Parietal lobe (tissue), 2 donors: ENCODE results near the gene EPG5. TPM values are rescaled to one million over a fixed set of nuclear protein-coding genes. Genes with fewer than 3 reads are reported as not detected.

ENCODE experiments used
- small RNA-seq: library from RNA; depleted of rRNA; stranded (forward); fragments of <200 nt; gene quantifications from one replicate; pipeline ENCODE3, GENCODE V24; 2014; ENCODE audit warnings: low replicate concordance
- total RNA-seq: library from RNA; depleted of rRNA; stranded (reverse); fragments of >200 nt; gene quantifications from one replicate; pipeline ENCODE4 v1.2.3, GENCODE V29; 2014

The EPG5 gene, protein sequence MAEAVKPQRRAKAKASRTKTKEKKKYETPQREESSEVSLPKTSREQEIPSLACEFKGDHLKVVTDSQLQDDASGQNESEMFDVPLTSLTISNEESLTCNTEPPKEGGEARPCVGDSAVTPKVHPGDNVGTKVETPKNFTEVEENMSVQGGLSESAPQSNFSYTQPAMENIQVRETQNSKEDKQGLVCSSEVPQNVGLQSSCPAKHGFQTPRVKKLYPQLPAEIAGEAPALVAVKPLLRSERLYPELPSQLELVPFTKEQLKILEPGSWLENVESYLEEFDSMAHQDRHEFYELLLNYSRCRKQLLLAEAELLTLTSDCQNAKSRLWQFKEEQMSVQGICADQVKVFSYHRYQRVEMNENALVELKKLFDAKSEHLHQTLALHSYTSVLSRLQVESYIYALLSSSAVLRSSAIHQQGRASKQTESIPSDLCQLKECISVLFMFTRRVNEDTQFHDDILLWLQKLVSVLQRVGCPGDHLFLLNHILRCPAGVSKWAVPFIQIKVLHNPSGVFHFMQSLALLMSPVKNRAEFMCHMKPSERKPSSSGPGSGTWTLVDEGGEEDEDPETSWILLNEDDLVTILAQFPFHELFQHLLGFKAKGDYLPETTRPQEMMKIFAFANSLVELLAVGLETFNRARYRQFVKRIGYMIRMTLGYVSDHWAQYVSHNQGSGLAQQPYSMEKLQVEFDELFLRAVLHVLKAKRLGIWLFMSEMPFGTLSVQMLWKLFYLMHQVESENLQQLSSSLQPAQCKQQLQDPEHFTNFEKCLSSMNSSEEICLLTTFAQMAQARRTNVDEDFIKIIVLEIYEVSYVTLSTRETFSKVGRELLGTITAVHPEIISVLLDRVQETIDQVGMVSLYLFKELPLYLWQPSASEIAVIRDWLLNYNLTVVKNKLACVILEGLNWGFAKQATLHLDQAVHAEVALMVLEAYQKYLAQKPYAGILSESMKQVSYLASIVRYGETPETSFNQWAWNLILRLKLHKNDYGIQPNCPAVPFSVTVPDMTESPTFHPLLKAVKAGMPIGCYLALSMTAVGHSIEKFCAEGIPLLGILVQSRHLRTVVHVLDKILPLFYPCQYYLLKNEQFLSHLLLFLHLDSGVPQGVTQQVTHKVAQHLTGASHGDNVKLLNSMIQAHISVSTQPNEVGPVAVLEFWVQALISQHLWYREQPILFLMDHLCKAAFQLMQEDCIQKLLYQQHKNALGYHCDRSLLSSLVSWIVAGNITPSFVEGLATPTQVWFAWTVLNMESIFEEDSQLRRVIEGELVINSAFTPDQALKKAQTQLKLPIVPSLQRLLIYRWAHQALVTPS (N-terminal part only)
- total RNA-seq: 97.3 TPM

DNA sequence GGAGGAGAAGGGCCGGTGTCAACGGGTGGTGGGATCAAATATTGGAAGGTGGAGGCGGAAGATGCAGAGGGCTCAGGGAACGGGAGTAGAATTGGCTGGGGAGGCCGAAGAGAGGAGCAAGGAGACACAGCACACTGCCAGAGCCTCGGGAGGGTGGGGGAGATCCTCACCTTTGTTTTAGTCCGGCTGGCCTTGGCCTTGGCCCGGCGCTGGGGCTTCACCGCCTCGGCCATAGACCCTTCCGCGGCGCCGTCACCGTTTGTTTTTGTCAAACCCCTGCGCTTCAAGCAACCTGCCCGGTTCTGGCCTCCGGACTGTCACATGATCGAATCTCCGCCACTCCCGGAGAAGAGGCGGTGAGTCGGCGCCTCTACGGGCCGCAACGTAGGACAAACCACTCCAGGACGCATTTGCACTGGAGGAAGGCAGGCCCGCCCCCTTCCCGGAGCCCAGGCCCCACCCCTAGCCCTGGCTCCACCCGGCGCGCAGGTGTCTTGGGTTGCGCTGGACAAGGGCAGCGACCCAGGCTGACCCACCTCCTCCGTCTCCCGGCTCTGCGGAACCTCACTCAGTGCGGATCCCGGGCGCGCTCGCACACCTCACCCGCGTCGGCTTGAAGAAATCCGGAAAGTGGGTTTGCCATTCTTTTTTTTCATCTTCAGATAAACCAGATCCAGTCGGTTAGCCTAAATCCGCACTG, at the start of gene EPG5:
EPG5 (minus strand) TSS at position 323 of the 700 bp plus-strand sequence; CDS start at position 233, 90 bp downstream.

DNA sequence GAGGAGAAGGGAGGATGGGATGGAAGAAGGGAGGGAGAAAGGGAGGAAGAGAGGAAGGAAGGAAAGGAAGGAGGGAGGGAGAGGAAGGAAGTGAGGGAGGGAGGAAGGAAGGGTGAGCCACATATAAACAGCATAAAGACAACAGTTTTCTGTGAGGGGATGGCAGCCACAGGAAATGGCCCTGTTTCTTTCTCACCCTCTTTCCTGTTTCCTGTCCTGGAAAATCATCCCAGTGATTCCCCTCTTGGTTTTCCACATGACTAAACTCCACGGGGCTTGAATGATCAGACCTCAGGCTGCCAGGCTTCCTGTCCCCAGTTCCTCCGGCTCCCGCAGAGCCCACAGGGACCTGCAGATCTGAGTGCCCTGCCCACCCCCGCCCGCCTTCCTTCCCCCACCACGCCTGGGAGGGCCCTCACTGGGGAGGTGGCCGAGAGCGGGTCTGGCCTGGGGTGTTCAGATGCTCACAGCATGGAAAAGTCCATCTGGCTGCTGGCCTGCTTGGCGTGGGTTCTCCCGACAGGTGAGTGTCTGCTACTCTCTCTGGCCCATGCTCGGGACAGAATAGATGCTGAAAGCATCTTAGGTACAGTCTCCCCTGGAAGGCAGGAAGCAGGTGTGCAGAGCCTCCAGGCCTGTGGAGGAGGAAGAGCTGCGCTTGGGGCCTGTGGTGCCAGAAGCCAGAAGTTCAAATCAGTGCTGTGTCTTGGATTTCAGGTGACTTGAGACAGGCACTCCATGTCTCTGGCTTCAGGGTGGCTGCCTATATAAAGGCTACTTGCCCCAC, 141.7 kb downstream of the EPG5 start, which contains the start of gene SIGLEC15:
SIGLEC15 (plus strand) TSS at position 418 of the 787 bp plus-strand sequence; CDS start at position 472, 54 bp downstream.

Small RNA genes within 50 kb of the gene (small RNA-seq; reads per million reads assigned to genes)
- gene RN7SKP26: not detected

Other genes starting within 250 kb of the EPG5 start
- 0.94 TPM for gene SLC14A1, start 243.1 kb downstream of the EPG5 start, total RNA-seq
- not detected for gene SIGLEC15, start 141.7 kb downstream of the EPG5 start, total RNA-seq
- gene PSTPIP2, start 104.9 kb upstream of the EPG5 start, total RNA-seq: 1.6 TPM
- gene ATP5F1A, start 131.0 kb upstream of the EPG5 start, total RNA-seq: 649 TPM
- 37.9 TPM for gene HAUS1, start 137.1 kb upstream of the EPG5 start, total RNA-seq